NB4 (cell line): ENCODE data around the gene SMIM41.

Experiments
- DNase-seq: peaks from one replicate; pipeline ENCODE4 v3.0.0; 2010; ENCODE audit warnings: low read depth
- H3K4me3 ChIP-seq: one replicate; pipeline ENCODE4 v1.5.1; 2011; ENCODE audit warnings: mild to moderate bottlenecking, low read depth, low read length, moderate library complexity
- MYC ChIP-seq: IDR thresholded peaks from 2 replicates; pipeline ENCODE4 v1.6.1; 2011; ENCODE audit warnings: low read depth, low read length
- POLR2A ChIP-seq: IDR thresholded peaks from 2 replicates; pipeline ENCODE4 v1.6.1; 2011; ENCODE audit warnings: mild to moderate bottlenecking; ENCODE audit not compliant: insufficient read length; ENCODE audit errors: extremely low read depth
- TF ChIP-seq, protein P1 (sequence below): IDR thresholded peaks from one replicate; pipeline ENCODE4 v1.5.1; 2012; ENCODE audit warnings: low read depth, low read length
- TF ChIP-seq, protein P2 (sequence below): IDR thresholded peaks from 2 replicates; pipeline ENCODE4 v1.6.1; 2011; ENCODE audit warnings: low read depth, low read length

SMIM41 gene

DNA sequence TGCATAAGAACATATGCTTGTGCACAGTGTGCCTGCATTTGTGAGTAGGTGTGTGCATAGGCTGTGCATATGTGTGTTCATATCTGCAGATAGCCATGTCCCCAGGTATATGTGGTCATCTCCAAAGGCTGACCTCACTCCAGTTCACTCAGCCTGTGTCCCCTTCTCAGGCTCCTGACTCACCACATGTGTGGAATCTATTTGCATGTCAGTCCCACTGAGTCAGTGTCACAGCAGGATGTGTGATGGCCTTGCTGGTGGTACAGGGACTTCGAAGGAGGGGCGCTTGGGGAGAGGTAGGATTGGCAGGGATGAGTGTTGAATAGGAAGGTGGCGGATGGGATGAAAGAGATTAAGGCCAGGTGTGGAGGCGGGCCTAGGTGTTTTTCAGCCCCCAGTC is 76.8 kb downstream of the SMIM41 start:
- no peak overlapping the region for H3K4me3 ChIP-seq
- TF ChIP-seq, protein P1, sequence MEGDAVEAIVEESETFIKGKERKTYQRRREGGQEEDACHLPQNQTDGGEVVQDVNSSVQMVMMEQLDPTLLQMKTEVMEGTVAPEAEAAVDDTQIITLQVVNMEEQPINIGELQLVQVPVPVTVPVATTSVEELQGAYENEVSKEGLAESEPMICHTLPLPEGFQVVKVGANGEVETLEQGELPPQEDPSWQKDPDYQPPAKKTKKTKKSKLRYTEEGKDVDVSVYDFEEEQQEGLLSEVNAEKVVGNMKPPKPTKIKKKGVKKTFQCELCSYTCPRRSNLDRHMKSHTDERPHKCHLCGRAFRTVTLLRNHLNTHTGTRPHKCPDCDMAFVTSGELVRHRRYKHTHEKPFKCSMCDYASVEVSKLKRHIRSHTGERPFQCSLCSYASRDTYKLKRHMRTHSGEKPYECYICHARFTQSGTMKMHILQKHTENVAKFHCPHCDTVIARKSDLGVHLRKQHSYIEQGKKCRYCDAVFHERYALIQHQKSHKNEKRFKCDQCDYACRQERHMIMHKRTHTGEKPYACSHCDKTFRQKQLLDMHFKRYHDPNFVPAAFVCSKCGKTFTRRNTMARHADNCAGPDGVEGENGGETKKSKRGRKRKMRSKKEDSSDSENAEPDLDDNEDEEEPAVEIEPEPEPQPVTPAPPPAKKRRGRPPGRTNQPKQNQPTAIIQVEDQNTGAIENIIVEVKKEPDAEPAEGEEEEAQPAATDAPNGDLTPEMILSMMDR: no peak
- no peak for TF ChIP-seq POLR2A
- TF ChIP-seq, protein P2, sequence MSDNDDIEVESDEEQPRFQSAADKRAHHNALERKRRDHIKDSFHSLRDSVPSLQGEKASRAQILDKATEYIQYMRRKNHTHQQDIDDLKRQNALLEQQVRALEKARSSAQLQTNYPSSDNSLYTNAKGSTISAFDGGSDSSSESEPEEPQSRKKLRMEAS: no peak
- no peak for TF ChIP-seq MYC
- no peak for DNase-seq

DNA sequence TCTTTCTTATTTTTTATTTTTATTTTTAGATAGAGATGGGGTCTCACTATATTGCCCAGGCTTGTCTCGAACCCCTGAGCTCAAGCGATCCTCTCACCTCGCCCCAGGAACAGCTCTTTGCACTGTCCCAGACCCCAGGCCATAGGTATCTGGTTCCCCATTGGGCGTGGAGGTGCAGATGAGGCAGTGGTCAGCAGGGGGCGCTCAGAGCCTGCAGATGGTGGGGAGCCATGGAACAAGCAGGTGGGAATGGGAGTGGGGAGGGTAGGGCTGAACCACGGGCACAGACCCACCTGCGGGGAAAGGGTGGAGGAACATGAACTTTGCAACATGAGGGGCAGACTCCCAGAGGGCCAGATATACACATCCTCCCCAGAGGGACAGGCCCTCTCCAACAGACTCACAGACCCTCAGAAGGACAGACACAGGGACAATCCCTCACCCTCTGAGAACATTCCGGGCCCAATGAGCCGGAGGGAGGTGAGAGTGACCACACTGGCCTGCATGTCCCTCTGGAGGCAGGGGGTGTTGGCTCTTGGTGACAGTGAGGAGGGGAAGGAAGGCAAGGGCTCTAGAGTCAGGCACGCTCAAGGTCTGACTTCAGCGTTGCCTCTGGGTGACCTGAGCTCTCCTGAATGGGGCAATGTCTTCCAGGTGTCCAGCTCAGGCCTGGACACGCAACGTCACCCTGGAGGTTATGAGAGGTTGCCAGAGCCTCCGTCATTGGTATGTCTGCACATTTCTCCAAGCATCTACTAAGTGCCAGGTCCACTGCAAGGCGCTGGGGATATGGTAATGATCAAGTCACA is 77.5 kb downstream of the SMIM41 start:
- TF ChIP-seq, protein P1: peak; percentile 96
- no peak for TF ChIP-seq MYC
- DNase-seq: peak; percentile 76
- H3K4me3 ChIP-seq: no peak overlapping the region

DNA sequence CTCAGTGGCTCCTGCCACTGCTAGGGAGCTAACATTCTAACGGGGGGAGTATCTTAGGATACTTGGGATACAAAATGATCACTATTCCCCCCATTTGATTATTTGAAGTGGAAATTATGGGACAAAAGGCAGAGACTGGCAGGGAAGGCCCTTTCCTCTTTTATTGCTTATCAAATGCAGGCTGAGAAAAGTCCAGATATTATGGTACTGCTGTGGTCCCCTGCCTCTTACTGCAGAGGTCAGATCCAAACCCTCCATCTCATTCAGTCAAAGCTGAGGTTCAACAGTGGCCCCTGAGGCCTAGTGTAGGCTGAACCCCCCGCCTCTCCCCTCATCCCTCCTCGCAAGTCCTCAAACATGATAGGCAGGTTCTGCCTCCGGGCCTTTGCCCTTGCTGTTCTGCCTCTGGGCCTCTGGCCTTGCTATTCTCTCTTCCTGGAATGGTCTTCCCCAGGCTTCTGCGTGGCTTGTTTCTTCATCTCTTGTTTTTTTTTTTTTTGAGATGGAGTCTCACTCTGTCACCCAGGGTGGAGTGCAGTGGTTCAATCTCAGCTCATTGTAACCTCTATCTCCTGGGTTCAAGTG is 78.2 kb downstream of the SMIM41 start:
- no peak overlapping the region for H3K4me3 ChIP-seq
- no peak for DNase-seq
- TF ChIP-seq POLR2A: no peak
- TF ChIP-seq, protein P2: no peak
- TF ChIP-seq, protein P1: no peak
- TF ChIP-seq MYC: no peak
